HG03039 (cell line): ENCODE results near the gene PCED1B.
"Not testable (repeated sequence)": the region's sequence is repeated elsewhere in the genome, so short reads cannot be mapped to it uniquely, and the experiment has no call there.

Source experiments
- ATAC-seq: cut with Tn5 transposase; IDR thresholded peaks from one replicate; pipeline ENCODE4 v1.9.1; 2021; ENCODE audit warnings: mild to moderate bottlenecking, moderate library complexity; ENCODE audit not compliant: unreplicated experiment

The PCED1B gene

GRCh38 chr12:47268501-47269454, 189.4 kb downstream of the PCED1B start:
- ATAC-seq, result peak; percentile 61

DNA sequence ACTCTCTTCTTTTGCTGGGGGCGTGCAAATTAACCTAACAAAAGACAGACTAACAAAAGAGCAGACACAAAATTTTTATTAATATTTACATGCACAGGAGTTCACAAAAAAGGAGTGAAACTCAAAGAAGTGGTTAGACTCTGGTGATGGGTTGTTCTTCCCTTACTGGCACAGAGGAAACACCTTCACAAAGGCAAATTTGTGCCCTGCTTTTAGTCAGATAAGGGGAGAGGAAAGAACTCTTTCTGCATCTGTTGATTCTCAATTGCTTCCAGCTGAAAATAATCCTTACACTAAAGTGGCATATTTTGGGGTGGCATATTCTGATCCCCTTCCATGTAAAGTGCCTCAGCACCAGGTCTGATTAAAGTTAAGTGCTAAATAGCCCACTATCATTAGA, 190.5 kb downstream of the PCED1B start:
- ATAC-seq, result no peak

DNA sequence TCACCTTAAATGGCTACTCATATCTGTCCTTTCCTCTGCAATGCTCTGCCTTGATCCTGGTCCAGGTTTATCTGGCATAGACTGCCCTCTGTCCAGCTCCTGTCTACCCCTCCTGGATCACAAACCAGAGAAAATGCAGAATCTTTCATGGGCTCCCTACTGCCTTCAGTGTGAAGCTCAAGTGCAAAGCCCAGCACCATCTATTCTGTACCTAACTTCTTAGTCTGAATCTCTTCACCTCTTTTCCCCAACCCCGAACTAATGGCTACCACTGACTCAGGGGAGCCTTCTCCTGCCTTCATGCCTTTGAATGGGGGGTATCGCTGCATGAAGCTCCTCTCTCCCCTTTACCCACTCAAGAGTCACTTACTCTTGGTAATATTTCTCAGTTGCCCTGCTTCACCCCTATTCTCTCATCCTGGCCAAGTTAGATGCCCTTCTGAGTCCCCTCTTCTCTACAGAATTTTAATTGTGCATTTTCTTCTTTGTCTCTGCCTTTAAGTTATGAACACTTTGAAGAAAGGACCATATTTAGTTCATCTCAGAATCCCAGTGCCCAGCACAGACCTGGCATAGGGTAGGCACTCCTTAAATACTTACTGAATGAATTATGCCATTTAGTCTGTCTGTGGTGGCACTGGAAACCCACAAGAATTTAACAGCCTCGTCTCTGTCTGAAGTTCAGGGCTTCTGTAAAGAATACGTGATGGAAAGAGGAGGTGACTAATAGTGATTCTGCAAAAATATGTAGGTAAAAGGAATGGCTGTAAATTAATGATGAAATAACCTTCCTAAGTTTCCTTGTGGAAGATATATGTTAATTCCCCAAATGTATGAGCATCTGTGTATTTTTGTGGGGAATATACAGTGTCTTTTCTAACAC, 191.6 kb downstream of the PCED1B start:
- ATAC-seq, result no peak

GRCh38 chr12:47271800-47272239, 192.4 kb downstream of the PCED1B start:
- no peak for ATAC-seq

DNA sequence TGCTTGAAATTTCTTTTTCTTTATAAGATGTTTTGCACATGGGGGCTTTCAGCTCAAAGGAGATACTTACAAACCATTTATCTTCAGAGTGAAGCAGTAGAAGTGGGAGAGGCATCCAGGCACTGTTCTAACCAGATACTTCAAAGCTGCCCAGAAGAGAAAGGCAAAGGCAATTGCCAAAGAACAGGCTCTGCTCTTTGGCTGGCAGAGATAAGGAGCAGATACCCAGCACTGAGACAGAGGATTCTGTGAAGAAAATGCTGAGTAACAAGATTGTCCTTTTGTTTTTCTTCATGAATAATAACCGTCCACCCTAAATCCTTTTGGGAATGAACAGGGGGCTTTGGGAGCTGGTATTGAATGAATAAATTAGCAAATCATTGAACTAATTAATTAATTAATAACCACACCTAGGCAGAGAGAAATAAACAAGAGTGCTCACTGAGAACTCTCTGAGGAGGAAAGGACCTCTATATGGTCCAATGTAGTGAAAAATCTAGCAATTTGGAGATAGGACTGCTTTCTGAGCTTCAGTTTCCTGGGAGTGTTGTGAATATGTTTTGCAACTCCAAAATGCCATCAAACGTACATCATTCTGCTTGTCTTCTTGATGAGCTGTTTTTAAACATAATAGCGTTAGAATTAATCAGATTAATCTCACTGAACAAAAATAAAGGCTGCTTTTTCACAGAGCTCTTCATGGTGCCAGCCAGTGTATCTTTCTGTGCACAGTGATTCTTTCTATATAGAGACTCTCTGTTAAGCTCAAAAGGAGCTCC, 193.2 kb downstream of the PCED1B start:
- no peak for ATAC-seq

DNA sequence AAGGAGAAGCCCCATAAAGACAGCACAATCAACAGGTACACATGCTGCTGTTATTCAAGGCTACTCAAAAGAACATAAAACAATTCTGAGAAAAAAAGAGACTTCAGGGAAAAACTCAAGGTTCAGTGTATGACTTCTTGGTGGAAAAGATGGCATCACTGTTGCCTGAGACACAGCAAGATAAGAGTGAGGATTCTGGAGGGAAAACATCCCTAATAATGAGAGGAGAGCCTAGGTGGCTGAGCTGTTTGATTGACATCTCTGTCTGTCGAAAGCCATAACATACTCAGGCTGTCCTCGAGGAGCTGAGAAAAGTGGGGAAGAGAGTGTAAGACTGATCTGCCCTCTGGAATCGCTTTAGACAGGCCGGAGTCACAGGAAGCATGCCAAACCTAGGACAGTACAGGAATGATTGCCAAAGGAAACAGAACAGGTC, 193.8 kb downstream of the PCED1B start:
- ATAC-seq, result no peak

- ATAC-seq, result no peak
Observed at GRCh38 chr12:47274760-47275159, 195.3 kb downstream of the PCED1B start.

- no peak for ATAC-seq
Observed at GRCh38 chr12:47276253-47276620, 196.8 kb downstream of the PCED1B start.

- peak; percentile 83 for ATAC-seq
Observed at GRCh38 chr12:47276621-47277309, 197.3 kb downstream of the PCED1B start.

DNA sequence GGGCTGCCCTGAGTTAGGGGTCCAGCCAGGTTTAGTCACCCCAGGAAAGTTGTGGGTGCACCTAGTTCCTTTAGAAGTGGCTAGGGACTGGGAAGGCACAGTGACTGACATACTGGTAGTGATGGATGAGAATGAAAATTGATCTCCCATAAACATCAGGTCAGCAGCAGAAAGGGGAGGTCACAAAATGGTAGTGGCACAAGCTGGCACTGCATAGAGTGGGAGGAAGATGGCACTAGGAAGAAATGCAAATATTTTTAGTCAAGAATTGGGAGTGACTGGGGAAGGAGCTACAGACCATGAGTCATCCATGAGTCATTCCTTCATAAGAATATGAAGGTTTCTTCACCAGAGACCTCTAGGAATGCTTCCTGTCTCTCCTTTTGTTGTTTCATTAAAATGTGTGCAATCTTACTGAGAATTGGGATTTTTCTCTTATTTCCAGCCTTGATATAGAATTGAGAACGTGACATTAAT, 198.6 kb downstream of the PCED1B start:
- no peak for ATAC-seq

- ATAC-seq, result not testable (repeated sequence)
Observed at GRCh38 chr12:47279758-47280157, 200.3 kb downstream of the PCED1B start.

GRCh38 chr12:47280543-47281300, 201.3 kb downstream of the PCED1B start:
- ATAC-seq, result no peak

DNA sequence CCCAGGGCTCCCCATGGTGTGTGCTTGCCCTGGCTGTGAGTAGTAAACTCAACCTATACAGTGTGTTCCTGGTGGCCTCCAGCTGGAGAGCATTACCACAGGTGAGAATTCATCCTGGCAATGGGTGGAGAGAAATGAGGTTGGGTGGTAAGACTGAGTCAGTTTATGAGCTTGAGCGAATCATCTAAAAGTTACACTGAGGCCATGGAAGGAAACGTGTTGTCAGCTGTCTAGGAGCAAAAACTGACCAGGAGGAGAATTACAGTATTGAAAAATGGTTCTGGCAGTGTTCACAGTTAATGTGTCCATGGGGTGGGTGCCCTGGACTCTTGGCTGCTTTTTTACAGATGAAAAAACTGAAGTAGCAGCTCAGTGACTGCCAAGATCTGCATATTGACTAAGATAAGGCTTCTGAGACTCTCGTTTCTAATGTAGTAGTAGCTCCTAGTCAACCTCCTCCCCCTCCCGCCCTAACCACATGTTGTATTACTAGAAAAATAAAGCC, 202.3 kb downstream of the PCED1B start:
- no peak for ATAC-seq

GRCh38 chr12:47282206-47282605, 202.8 kb downstream of the PCED1B start:
- ATAC-seq, result no peak
